Upper lobe of right lung (tissue), 1 donor: ENCODE results near the gene UBE2J2. TPM values are rescaled to one million over a fixed set of nuclear protein-coding genes. Genes with fewer than 3 reads are reported as not detected.

Experiments used
- ATAC-seq: fragments of 200-7000 bp; cut with Tn5 transposase; one replicate; pipeline ENCODE4 v1.9.1; 2020; ENCODE audit warnings: mild to moderate bottlenecking, moderate library complexity
- DNase-seq: peaks from one replicate; pipeline ENCODE4 v3.0.0-alpha.2; 2020
- H3K27ac ChIP-seq: fragments of 200-600 bp; one replicate; pipeline ENCODE4 v1.8.0; 2022
- H3K27me3 ChIP-seq: fragments of 200-600 bp; one replicate; pipeline ENCODE4 v1.8.0; 2022; ENCODE audit warnings: mild to moderate bottlenecking
- H3K36me3 ChIP-seq: fragments of 200-600 bp; one replicate; pipeline ENCODE4 v1.8.0; 2022
- H3K4me1 ChIP-seq: fragments of 200-600 bp; one replicate; pipeline ENCODE4 v1.8.0; 2022
- H3K4me3 ChIP-seq: fragments of 200-600 bp; one replicate; pipeline ENCODE4 v1.8.0; 2022; ENCODE audit warnings: mild to moderate bottlenecking
- H3K9me3 ChIP-seq: fragments of 200-600 bp; one replicate; pipeline ENCODE4 v1.8.0; 2022
- CTCF ChIP-seq: fragments of 200-600 bp; IDR thresholded peaks from one replicate; pipeline ENCODE4 v1.8.0; 2022; ENCODE audit warnings: antibody characterized with exemption
- intact Hi-C: fragments of 100-400 bp; cut with DNase I; formaldehyde crosslinking; loops from one replicate; pipeline ENCODE4 v1.11.0; 2022
- total RNA-seq: library from RNA; stranded (reverse); fragmentation: NEBNext Ultra II Directional; extraction: Animal tissue kit (Norgen Biotek cat#: 25700); gene quantifications from one replicate; pipeline ENCODE4 v1.2.1, GENCODE V29; 2021
- donor health status: DM: no; HTN: yes; CAD: no; lungs with severe emphysema.

The UBE2J2 gene
- total RNA-seq, 1 donor from 2014 or later, result 52.5 TPM

DNA sequence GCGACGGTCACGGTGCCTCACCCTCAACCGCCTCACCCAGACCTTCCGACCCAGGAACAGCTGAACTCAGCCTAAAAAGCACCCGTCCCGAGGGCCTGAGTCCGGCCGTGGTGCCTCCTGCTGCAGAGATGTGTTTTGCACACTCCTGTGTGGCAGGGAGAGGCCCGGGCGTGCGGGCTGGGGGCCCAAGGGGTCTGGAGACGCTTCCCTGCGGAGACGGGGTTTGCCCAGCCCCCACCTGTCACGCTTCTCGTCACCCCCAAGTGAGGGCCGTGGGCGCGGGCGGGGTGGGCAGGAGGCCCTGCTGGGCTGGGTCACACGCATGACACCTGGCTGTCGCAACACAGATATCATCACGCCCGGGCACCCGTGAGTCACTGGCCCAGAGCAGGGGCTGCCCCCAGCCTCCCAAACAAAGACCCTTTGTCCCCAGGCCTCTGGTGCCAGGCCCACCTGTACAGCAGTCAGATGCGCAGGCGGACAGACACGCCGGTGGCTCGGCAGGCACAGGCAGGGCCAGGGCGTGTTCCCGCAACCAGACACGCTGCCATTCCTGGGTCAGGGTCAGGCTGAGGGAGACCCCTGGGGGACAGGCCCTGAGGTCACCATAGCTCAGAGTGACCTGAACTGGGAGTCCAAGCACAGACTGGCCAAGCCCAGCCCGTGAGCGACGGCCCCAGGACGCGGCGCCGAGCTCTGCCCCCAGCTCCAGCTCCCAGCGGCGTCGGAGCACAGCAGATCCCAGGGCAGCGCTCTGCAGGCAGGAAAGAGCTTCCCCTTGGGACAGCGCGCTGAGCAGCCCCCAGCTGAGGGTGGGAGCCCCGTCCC is 35.6 kb downstream of the UBE2J2 start:
- no peak overlapping the region for H3K27ac ChIP-seq
- no peak for TF ChIP-seq CTCF
- ATAC-seq (no peak), DNase-seq (no peak)
- intact Hi-C loops, result no loop called here
- no peaks in the 10 kb centered on the region for H3K9me3 ChIP-seq
- peaks cover 15% of the 10 kb centered on the region for H3K27me3 ChIP-seq
- no peak overlapping the region for H3K4me3 ChIP-seq
- H3K4me1 ChIP-seq, result peaks cover 3% of the 10 kb centered on the region
- no peaks in the 10 kb centered on the region for H3K36me3 ChIP-seq

GRCh38 chr1:1236945-1237873 is 36.4 kb downstream of the UBE2J2 start:
- no peak overlapping the region for H3K27ac ChIP-seq
- no peak for DNase-seq
- intact Hi-C loops, result no loop called here

GRCh38 chr1:1236176-1236763 is 37.4 kb downstream of the UBE2J2 start:
- H3K9me3 ChIP-seq, result no peaks in the 10 kb centered on the region
- ATAC-seq, result no peak
- DNase-seq, result no peak
- no peak overlapping the region for H3K27ac ChIP-seq
- intact Hi-C loops, result no loop called here
- TF ChIP-seq CTCF, result no peak
- no peaks in the 10 kb centered on the region for H3K36me3 ChIP-seq
- peaks cover 8% of the 10 kb centered on the region for H3K4me1 ChIP-seq
- H3K27me3 ChIP-seq, result peaks cover 15% of the 10 kb centered on the region
- no peak overlapping the region for H3K4me3 ChIP-seq

More at GRCh38 chr1:1236945-1237873, 36.4 kb downstream of the UBE2J2 start:
- Histone ChIP-seq H3K9me3 (no peaks in the 10 kb centered on the region), H3K27me3 (peaks cover 15% of the 10 kb centered on the region), H3K36me3 (no peaks in the 10 kb centered on the region), H3K4me1 (peaks cover 8% of the 10 kb centered on the region), H3K4me3 (no peak overlapping the region)
- no peak for TF ChIP-seq CTCF
- no peak for ATAC-seq

GRCh38 chr1:1235016-1235744 is 38.5 kb downstream of the UBE2J2 start:
- Histone ChIP-seq H3K4me3 (no peak overlapping the region), H3K9me3 (no peaks in the 10 kb centered on the region), H3K27me3 (peaks cover 15% of the 10 kb centered on the region), H3K36me3 (no peaks in the 10 kb centered on the region), H3K27ac (no peak overlapping the region), H3K4me1 (peaks cover 15% of the 10 kb centered on the region)
- no peak for ATAC-seq
- TF ChIP-seq CTCF, result no peak
- intact Hi-C loops, result no loop called here
- no peak for DNase-seq

GRCh38 chr1:1234180-1234808 is 39.4 kb downstream of the UBE2J2 start:
- Histone ChIP-seq H3K4me3 (no peak overlapping the region), H3K27ac (no peak overlapping the region), H3K27me3 (peaks cover 7% of the 10 kb centered on the region), H3K4me1 (peaks cover 23% of the 10 kb centered on the region), H3K36me3 (no peaks in the 10 kb centered on the region), H3K9me3 (no peaks in the 10 kb centered on the region)
- DNase-seq, result no peak
- no peak for TF ChIP-seq CTCF
- no peak for ATAC-seq
- intact Hi-C loops, result no loop called here
